COR-L47 (cell line): ENCODE results near the gene MLLT11.

Source experiments
- DNase-seq: peaks from one replicate; lab custom pipeline; 2025; lab: John Stamatoyannopoulos, UW

MLLT11 gene, protein sequence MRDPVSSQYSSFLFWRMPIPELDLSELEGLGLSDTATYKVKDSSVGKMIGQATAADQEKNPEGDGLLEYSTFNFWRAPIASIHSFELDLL

GRCh38 chr1:151060007-151060656, at the start of gene MLLT11:
Gene MLLT11, plus strand, starts transcription at chr1:151060397. Its CDS starts 6,828 bp downstream, at chr1:151067225.
- peak; percentile 88 for DNase-seq

DNA sequence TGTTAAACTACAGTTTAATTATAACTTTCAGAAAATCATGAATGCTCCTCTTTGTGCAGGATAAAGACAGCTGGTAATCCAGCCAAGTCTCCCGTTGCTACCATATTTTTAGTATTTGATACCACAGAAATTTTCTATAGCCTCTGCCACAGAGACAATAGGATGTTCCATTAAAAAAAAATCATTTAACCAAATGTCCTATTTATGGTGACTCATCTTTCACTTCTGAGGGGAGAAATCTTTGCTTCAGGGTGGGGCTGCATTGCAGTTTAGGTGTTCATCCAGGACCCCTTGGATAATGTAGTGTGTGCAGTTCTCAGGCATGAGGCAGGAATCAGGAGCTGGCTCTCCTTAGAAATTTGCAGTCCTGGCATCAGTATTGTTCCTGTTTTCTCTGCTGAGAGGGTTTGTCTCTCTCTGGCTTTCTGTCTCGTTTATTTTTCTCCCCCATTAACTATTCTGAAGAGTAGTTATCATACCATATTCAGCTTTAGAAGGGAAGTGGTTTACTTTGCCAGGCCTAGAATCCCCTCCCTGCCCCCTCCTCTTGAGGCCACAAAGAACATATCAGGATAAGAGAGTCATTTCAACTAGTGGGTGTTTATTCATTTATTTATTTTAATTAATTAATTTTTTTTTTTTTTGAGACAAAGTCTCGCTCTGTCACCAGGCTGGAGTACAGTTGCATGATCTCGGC, 48.9 kb upstream of the MLLT11 start:
- no peak for DNase-seq

- DNase-seq: no peak
Observed at GRCh38 chr1:151012684-151013471, 47.3 kb upstream of the MLLT11 start.

- no peak for DNase-seq
Observed at GRCh38 chr1:151013518-151013917, 46.7 kb upstream of the MLLT11 start.

GRCh38 chr1:151024540-151025146, 35.6 kb upstream of the MLLT11 start:
- peak; percentile 71 for DNase-seq

- DNase-seq: no peak
Observed at GRCh38 chr1:151026460-151026859, 33.7 kb upstream of the MLLT11 start.

DNA sequence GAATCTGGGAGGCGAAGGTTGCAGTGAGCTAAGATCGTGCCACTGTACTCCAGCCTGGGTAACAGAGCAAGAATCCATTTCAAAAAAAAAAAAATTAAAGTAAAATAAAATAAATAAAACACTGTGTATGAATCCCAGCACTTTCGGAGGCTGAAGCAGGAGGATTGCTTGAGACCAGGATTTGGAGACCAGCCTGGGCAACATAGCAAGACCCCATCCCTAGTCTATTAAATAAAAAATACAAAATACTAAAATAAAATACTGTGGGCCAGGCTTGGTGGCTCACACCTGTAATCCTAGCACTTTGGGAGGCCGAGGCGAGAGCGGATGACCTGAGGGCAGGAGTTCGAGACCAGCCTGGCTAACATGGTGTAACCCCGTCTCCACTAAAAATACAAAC, 28.0 kb upstream of the MLLT11 start:
- no peak for DNase-seq

DNA sequence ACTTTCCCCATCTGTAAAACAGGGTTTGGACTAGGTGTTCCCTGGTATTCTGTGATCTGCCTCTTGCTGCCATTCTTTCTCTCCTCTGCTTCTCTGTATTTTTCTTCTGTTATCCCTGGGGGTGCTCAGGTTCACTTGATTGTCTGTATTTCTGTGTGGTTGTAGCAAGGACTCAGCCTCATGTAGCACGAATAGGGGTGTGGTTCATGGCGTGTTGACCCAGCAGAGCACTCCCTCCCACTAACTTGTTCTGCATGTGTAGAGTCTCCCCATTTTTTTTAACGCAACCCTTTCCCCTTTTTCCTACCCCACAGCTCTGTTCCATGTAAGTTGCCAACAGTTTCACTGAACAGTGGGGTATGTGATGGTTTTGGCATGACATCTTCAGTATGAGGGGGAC, 25.0 kb upstream of the MLLT11 start:
- no peak for DNase-seq

- DNase-seq: no peak
Observed at GRCh38 chr1:151036356-151036755, 23.8 kb upstream of the MLLT11 start, which contains the start of gene BNIPL. Gene BNIPL, plus strand, starts transcription at chr1:151036586. Its CDS starts 140 bp downstream, at chr1:151036726.

DNA sequence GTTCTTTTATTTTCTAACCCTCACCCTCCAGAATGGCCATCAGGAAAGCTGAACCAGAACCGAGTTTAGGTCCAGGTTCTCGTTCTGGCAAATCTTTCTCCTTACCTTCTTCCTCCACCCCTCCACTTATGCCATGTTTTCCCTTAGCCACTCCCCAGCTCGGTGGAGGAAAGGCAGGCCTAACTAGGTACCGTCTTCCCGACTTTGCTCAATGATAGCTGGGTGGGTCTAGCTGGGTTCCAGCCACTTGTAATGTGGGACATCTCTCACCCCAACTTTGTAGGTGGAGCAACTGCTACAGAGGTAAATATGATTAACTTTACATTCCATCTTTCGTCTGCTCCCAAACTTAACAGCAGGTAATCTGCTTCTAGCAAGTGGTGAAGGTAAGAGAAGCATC, 23.2 kb upstream of the MLLT11 start:
- DNase-seq: no peak

- DNase-seq: no peak
Observed at GRCh38 chr1:151039521-151039920, 20.7 kb upstream of the MLLT11 start.

- no peak for DNase-seq
Observed at GRCh38 chr1:151043163-151043562, 17.0 kb upstream of the MLLT11 start.

DNA sequence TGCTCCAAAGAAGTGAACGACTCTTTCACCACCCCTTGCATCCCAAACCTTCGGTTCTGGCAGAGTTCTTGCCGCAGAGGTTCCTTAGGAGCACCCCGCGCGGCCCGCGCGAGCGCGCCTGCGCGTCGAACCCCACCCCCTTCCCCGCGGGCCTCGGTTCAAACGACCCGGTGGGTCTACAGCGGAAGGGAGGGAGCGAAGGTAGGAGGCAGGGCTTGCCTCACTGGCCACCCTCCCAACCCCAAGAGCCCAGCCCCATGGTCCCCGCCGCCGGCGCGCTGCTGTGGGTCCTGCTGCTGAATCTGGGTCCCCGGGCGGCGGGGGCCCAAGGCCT, 12.6 kb upstream of the MLLT11 start, which contains the start of gene C1orf56:
Gene C1orf56, plus strand, starts transcription at position 161 of the 334 bp plus-strand sequence. Its CDS starts 97 bp downstream, at position 258.
- peak; percentile 54 for DNase-seq

DNA sequence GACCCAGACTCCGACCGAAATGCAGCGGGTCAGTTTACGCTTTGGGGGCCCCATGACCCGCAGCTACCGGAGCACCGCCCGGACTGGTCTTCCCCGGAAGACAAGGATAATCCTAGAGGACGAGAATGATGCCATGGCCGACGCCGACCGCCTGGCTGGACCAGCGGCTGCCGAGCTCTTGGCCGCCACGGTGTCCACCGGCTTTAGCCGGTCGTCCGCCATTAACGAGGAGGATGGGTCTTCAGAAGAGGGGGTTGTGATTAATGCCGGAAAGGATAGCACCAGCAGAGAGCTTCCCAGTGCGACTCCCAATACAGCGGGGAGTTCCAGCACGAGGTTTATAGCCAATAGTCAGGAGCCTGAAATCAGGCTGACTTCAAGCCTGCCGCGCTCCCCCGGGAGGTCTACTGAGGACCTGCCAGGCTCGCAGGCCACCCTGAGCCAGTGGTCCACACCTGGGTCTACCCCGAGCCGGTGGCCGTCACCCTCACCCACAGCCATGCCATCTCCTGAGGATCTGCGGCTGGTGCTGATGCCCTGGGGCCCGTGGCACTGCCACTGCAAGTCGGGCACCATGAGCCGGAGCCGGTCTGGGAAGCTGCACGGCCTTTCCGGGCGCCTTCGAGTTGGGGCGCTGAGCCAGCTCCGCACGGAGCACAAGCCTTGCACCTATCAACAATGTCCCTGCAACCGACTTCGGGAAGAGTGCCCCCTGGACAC, 12.1 kb upstream of the MLLT11 start:
- DNase-seq: peak; percentile 55

DNA sequence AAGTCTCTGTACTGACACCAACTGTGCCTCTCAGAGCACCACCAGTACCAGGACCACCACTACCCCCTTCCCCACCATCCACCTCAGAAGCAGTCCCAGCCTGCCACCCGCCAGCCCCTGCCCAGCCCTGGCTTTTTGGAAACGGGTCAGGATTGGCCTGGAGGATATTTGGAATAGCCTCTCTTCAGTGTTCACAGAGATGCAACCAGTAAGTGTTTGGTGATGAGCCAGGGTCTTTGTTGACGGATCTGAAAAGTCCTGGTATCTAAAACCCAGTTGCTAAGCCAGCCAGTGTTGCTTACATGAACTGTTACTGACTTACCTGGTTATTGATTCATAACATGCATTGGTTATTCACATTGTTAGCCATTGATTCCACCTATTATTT, 11.6 kb upstream of the MLLT11 start:
- DNase-seq: no peak

- no peak for DNase-seq
Observed at GRCh38 chr1:151049458-151049857, 10.7 kb upstream of the MLLT11 start.

DNA sequence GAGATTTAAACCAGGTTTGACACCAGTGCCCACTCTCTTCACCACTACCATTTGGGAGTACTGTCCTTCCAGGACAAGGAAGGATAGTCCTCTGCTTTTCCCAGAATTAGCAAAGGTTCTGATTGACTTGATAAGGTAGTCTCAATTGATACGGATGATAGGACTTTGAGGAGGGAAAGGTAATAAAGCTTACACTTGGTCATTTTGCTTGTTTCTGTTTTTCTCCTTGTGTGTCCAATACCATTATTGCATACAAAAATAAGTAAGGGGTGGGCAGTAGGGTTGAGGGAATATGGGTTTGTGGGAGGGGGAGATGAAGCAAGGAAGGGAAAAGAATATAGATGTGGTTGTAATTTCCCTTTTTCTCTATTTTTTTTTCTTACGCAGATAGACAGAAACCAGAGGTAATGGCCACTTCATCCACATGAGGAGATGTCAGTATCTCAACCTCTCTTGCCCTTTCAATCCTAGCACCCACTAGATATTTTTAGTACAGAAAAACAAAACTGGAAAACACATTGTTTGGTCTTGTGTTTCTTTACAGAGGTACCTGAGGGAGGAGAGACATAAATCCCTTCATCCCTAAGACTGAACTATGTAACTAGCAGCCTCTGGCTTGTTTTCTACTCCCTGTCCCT, 10.0 kb upstream of the MLLT11 start:
- DNase-seq: no peak

GRCh38 chr1:151051356-151052009, 8.7 kb upstream of the MLLT11 start:
- DNase-seq: no peak

DNA sequence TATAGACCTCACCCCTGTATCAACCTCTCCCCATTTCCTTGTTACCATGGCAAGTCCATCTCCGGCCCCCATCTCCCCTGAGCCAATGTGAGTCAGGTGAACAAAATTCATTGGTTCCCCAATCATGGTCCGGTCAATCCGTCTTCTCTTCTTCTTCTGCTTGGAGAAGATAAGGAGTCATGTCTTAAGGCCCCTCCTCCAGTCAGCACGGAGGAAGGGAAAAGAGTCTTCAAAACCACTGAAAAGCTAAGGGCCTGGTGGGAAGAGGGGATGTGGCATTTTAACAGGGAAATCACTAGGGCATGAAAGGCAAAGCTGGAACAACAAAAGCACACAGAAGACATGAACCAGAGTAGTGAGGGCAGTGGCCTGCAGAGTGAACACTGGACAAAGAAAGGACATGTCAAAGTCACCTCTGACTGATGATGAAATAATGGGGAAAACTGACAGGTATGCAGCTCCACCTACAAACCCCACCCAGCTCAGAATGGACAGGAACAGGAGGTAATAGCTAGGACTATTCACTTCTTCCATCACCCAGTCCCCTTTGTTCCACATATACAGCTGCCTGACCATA, 5.1 kb upstream of the MLLT11 start:
- no peak for DNase-seq

- no peak for DNase-seq
Observed at GRCh38 chr1:151055581-151055980, 4.6 kb upstream of the MLLT11 start.
